ENCODE data around the gene KDM2A. TPM values are rescaled to one million over a fixed set of nuclear protein-coding genes. Genes with fewer than 3 reads are reported as not detected.

Gene KDM2A
- total and polyA plus RNA-seq, 2 experiments from 2014 or later = 25.0 to 54.1 TPM

GRCh38 chr11:67179892-67180490 is 60.9 kb downstream of the KDM2A start:
- H2AFZ ChIP-seq = no peak overlapping the region
- peaks cover 34% of the 10 kb centered on the region for H3K36me3 Mint-ChIP-seq (ENCODE audit: low read depth)
- no peak overlapping the region for H3K4me3 ChIP-seq
- ATAC-seq = no peak
- peaks cover 16% of the 10 kb centered on the region for H3K36me3 ChIP-seq (ENCODE audit: insufficient read depth)
- no peak overlapping the region for H3K4me3 Mint-ChIP-seq
- no peak overlapping the region; the same call in 1 of the 2 replicates for H3K27ac ChIP-seq (ENCODE audit: low read depth)
- H3K9me2 ChIP-seq (ENCODE audit: insufficient read depth) = no peaks in the 10 kb centered on the region
- no peaks in the 10 kb centered on the region for H3K4me1 Mint-ChIP-seq
- TF ChIP-seq ZNF114 (CRISPR knock-in tag; IDR thresholded peaks at IDR 0.05) (no peak), ZNF331 (CRISPR knock-in tag; IDR thresholded peaks at IDR 0.05; ENCODE audit: low read depth) (no peak), CREB1 (CRISPR knock-in tag; IDR thresholded peaks at IDR 0.05; ENCODE audit: low read depth) (no peak), STAT1 (IDR thresholded peaks at IDR 0.05; ENCODE audit: unreplicated experiment) (no peak), POLR2AphosphoS5 (IDR thresholded peaks at IDR 0.05; ENCODE audit: low read depth) (no peak), EZH2 (IDR thresholded peaks at IDR 0.05; ENCODE audit: low read depth, unreplicated experiment) (no peak)
- H3K9me3 Mint-ChIP-seq = no peaks in the 10 kb centered on the region
- H3K27me3 Mint-ChIP-seq (ENCODE audit: insufficient read depth, low read depth, poor library complexity) = no peaks in the 10 kb centered on the region
- peaks cover 22% of the 10 kb centered on the region; the same call in 1 of the 2 replicates for H4K20me1 ChIP-seq (replicated peaks; ENCODE audit: insufficient read depth)
- no peak overlapping the region for H3K4me2 ChIP-seq
- H3K27me3 ChIP-seq (ENCODE audit: insufficient read depth) = no peaks in the 10 kb centered on the region
- H3K79me2 ChIP-seq (replicated peaks; ENCODE audit: insufficient read depth) = peaks cover 44% of the 10 kb centered on the region
- H3F3A ChIP-seq (replicated peaks; ENCODE audit: low read depth) = no peaks in the 10 kb centered on the region
- no peak overlapping the region for H3K27ac Mint-ChIP-seq
- DNase-seq (ENCODE audit: low spot score) = no peak
- no peaks in the 10 kb centered on the region for H3K4me1 ChIP-seq (ENCODE audit: insufficient read depth)

GRCh38 chr11:67194096-67194495 is 75.0 kb downstream of the KDM2A start:
- H3K4me3 ChIP-seq = no peak overlapping the region
- peaks cover 7% of the 10 kb centered on the region; the same call in 1 of the 2 replicates for H4K20me1 ChIP-seq (replicated peaks; ENCODE audit: insufficient read depth)
- no peak overlapping the region for H3K27ac ChIP-seq (ENCODE audit: low read depth)
- ATAC-seq (no peak), DNase-seq (ENCODE audit: low spot score) (no peak)
- no peak overlapping the region for H3K4me3 Mint-ChIP-seq
- H3K27ac Mint-ChIP-seq = no peak overlapping the region
- H3K9me2 ChIP-seq (ENCODE audit: insufficient read depth) = no peaks in the 10 kb centered on the region
- no peak for TF ChIP-seq STAT1 (IDR thresholded peaks at IDR 0.05; ENCODE audit: unreplicated experiment)
- TF ChIP-seq, protein P1, sequence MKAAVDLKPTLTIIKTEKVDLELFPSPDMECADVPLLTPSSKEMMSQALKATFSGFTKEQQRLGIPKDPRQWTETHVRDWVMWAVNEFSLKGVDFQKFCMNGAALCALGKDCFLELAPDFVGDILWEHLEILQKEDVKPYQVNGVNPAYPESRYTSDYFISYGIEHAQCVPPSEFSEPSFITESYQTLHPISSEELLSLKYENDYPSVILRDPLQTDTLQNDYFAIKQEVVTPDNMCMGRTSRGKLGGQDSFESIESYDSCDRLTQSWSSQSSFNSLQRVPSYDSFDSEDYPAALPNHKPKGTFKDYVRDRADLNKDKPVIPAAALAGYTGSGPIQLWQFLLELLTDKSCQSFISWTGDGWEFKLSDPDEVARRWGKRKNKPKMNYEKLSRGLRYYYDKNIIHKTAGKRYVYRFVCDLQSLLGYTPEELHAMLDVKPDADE (IDR thresholded peaks at IDR 0.05) = no peak
- TF ChIP-seq, protein P2, sequence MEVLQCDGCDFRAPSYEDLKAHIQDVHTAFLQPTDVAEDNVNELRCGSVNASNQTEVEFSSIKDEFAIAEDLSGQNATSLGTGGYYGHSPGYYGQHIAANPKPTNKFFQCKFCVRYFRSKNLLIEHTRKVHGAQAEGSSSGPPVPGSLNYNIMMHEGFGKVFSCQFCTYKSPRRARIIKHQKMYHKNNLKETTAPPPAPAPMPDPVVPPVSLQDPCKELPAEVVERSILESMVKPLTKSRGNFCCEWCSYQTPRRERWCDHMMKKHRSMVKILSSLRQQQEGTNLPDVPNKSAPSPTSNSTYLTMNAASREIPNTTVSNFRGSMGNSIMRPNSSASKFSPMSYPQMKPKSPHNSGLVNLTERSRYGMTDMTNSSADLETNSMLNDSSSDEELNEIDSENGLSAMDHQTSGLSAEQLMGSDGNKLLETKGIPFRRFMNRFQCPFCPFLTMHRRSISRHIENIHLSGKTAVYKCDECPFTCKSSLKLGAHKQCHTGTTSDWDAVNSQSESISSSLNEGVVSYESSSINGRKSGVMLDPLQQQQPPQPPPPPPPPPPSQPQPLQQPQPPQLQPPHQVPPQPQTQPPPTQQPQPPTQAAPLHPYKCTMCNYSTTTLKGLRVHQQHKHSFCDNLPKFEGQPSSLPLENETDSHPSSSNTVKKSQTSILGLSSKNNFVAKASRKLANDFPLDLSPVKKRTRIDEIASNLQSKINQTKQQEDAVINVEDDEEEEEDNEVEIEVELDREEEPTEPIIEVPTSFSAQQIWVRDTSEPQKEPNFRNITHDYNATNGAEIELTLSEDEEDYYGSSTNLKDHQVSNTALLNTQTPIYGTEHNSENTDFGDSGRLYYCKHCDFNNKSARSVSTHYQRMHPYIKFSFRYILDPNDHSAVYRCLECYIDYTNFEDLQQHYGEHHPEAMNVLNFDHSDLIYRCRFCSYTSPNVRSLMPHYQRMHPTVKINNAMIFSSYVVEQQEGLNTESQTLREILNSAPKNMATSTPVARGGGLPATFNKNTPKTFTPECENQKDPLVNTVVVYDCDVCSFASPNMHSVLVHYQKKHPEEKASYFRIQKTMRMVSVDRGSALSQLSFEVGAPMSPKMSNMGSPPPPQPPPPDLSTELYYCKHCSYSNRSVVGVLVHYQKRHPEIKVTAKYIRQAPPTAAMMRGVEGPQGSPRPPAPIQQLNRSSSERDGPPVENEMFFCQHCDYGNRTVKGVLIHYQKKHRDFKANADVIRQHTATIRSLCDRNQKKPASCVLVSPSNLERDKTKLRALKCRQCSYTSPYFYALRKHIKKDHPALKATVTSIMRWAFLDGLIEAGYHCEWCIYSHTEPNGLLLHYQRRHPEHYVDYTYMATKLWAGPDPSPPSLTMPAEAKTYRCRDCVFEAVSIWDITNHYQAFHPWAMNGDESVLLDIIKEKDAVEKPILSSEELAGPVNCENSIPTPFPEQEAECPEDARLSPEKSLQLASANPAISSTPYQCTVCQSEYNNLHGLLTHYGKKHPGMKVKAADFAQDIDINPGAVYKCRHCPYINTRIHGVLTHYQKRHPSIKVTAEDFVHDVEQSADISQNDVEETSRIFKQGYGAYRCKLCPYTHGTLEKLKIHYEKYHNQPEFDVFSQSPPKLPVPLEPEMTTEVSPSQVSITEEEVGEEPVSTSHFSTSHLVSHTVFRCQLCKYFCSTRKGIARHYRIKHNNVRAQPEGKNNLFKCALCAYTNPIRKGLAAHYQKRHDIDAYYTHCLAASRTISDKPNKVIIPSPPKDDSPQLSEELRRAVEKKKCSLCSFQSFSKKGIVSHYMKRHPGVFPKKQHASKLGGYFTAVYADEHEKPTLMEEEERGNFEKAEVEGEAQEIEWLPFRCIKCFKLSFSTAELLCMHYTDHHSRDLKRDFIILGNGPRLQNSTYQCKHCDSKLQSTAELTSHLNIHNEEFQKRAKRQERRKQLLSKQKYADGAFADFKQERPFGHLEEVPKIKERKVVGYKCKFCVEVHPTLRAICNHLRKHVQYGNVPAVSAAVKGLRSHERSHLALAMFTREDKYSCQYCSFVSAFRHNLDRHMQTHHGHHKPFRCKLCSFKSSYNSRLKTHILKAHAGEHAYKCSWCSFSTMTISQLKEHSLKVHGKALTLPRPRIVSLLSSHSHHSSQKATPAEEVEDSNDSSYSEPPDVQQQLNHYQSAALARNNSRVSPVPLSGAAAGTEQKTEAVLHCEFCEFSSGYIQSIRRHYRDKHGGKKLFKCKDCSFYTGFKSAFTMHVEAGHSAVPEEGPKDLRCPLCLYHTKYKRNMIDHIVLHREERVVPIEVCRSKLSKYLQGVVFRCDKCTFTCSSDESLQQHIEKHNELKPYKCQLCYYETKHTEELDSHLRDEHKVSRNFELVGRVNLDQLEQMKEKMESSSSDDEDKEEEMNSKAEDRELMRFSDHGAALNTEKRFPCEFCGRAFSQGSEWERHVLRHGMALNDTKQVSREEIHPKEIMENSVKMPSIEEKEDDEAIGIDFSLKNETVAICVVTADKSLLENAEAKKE (CRISPR knock-in tag; IDR thresholded peaks at IDR 0.05) = no peak
- TF ChIP-seq CREB1 (CRISPR knock-in tag; IDR thresholded peaks at IDR 0.05; ENCODE audit: low read depth) = no peak
- no peak for TF ChIP-seq ZNF331 (CRISPR knock-in tag; IDR thresholded peaks at IDR 0.05; ENCODE audit: low read depth)
- no peak overlapping the region for H3K4me2 ChIP-seq
- no peaks in the 10 kb centered on the region for H3K79me2 ChIP-seq (replicated peaks; ENCODE audit: insufficient read depth)
- peaks cover 8% of the 10 kb centered on the region; the same call in 1 of the 3 replicates for H3K36me3 Mint-ChIP-seq (ENCODE audit: low read depth)
- no peaks in the 10 kb centered on the region for H3K27me3 Mint-ChIP-seq (ENCODE audit: insufficient read depth, low read depth, poor library complexity)
- H3K36me3 ChIP-seq (ENCODE audit: insufficient read depth) = no peaks in the 10 kb centered on the region
- H3K9me3 Mint-ChIP-seq = no peaks in the 10 kb centered on the region
- no peaks in the 10 kb centered on the region for H3K27me3 ChIP-seq (ENCODE audit: insufficient read depth)
- no peak overlapping the region for H2AFZ ChIP-seq
- H3F3A ChIP-seq (replicated peaks; ENCODE audit: low read depth) = no peaks in the 10 kb centered on the region
- peaks cover 20% of the 10 kb centered on the region; the same call in 1 of the 2 replicates for H3K4me1 ChIP-seq (ENCODE audit: insufficient read depth)
- H3K4me1 Mint-ChIP-seq = peaks cover 24% of the 10 kb centered on the region

All from GM23338 (cell line).